ENCODE results near the gene PITRM1. TPM values are rescaled to one million over a fixed set of nuclear protein-coding genes. Genes with fewer than 3 reads are reported as not detected.

PITRM1 gene
- total RNA-seq, 1 donor from 2014 or later, result 46.6 TPM

GRCh38 chr10:3169271-3169670, 3.3 kb downstream of the PITRM1 start:
- DNase-seq (ENCODE audit: low read depth, low spot score), result no peak
- peaks cover 3% of the 10 kb centered on the region for H3K9me3 Mint-ChIP-seq
- no peak overlapping the region for H3K27ac Mint-ChIP-seq (ENCODE audit: unreplicated experiment)
- H3K36me3 Mint-ChIP-seq (ENCODE audit: low read depth), result peaks cover 10% of the 10 kb centered on the region
- H3K4me1 Mint-ChIP-seq, result peaks cover 22% of the 10 kb centered on the region
- H3K4me3 Mint-ChIP-seq, result no peak overlapping the region
- no peak for TF ChIP-seq CTCF (conservative IDR thresholded peaks at IDR 0.05)
- no peaks in the 10 kb centered on the region for H3K27me3 Mint-ChIP-seq (ENCODE audit: low read depth)

GRCh38 chr10:3167611-3168330, 4.8 kb downstream of the PITRM1 start:
- H3K4me3 Mint-ChIP-seq, result no peak overlapping the region
- no peaks in the 10 kb centered on the region for H3K27me3 Mint-ChIP-seq (ENCODE audit: low read depth)
- TF ChIP-seq CTCF (conservative IDR thresholded peaks at IDR 0.05), result no peak
- peaks cover 18% of the 10 kb centered on the region for H3K4me1 Mint-ChIP-seq
- no peak for DNase-seq (ENCODE audit: low read depth, low spot score)
- peak overlapping the region; percentile 50 for H3K27ac Mint-ChIP-seq (ENCODE audit: unreplicated experiment)
- H3K9me3 Mint-ChIP-seq, result no peaks in the 10 kb centered on the region
- peaks cover 16% of the 10 kb centered on the region for H3K36me3 Mint-ChIP-seq (ENCODE audit: low read depth)

GRCh38 chr10:3166496-3167290, 5.9 kb downstream of the PITRM1 start:
- Mint-ChIP-seq H3K36me3 (ENCODE audit: low read depth) (peaks cover 19% of the 10 kb centered on the region), H3K9me3 (no peaks in the 10 kb centered on the region), H3K4me1 (peaks cover 11% of the 10 kb centered on the region), H3K27ac (ENCODE audit: unreplicated experiment) (no peak overlapping the region), H3K27me3 (ENCODE audit: low read depth) (no peaks in the 10 kb centered on the region), H3K4me3 (no peak overlapping the region)
- TF ChIP-seq CTCF (conservative IDR thresholded peaks at IDR 0.05), result no peak
- no peak for DNase-seq (ENCODE audit: low read depth, low spot score)

GRCh38 chr10:3165196-3165595, 7.4 kb downstream of the PITRM1 start:
- no peak for DNase-seq (ENCODE audit: low read depth, low spot score)

GRCh38 chr10:3163879-3164278, 8.7 kb downstream of the PITRM1 start:
- no peak for DNase-seq (ENCODE audit: low read depth, low spot score)
- peaks cover 19% of the 10 kb centered on the region for H3K36me3 Mint-ChIP-seq (ENCODE audit: low read depth)
- no peak for TF ChIP-seq CTCF (conservative IDR thresholded peaks at IDR 0.05)
- no peaks in the 10 kb centered on the region for H3K27me3 Mint-ChIP-seq (ENCODE audit: low read depth)
- no peaks in the 10 kb centered on the region for H3K9me3 Mint-ChIP-seq
- no peak overlapping the region for H3K4me3 Mint-ChIP-seq
- H3K4me1 Mint-ChIP-seq, result no peaks in the 10 kb centered on the region
- H3K27ac Mint-ChIP-seq (ENCODE audit: unreplicated experiment), result peak overlapping the region; percentile 71

More at GRCh38 chr10:3165196-3165595, 7.4 kb downstream of the PITRM1 start:
- TF ChIP-seq CTCF (conservative IDR thresholded peaks at IDR 0.05), result no peak
- H3K4me3 Mint-ChIP-seq, result no peak overlapping the region
- peaks cover 19% of the 10 kb centered on the region for H3K36me3 Mint-ChIP-seq (ENCODE audit: low read depth)
- no peaks in the 10 kb centered on the region for H3K27me3 Mint-ChIP-seq (ENCODE audit: low read depth)
- H3K4me1 Mint-ChIP-seq, result peaks cover 7% of the 10 kb centered on the region
- H3K9me3 Mint-ChIP-seq, result no peaks in the 10 kb centered on the region
- no peak overlapping the region for H3K27ac Mint-ChIP-seq (ENCODE audit: unreplicated experiment)
